ENCODE results near the gene NUP133. TPM values are rescaled to one million over a fixed set of nuclear protein-coding genes. Genes with fewer than 3 reads are reported as not detected.
A peak's percentile ranks its signal among the peaks of the same experiment; 100 is the strongest.
"Not testable (repeated sequence)": the region's sequence is repeated elsewhere in the genome, so short reads cannot be mapped to it uniquely, and the experiment has no call there.

NUP133 gene
- total RNA-seq, 1 donor from 2014 or later, result 35.8 TPM

GRCh38 chr1:229431284-229432115, 76.6 kb downstream of the NUP133 start:
- DNase-seq (ENCODE audit: low spot score) (no peak), ATAC-seq (no peak)
- intact Hi-C loops (cut with DNase I), result no loop called here

DNA sequence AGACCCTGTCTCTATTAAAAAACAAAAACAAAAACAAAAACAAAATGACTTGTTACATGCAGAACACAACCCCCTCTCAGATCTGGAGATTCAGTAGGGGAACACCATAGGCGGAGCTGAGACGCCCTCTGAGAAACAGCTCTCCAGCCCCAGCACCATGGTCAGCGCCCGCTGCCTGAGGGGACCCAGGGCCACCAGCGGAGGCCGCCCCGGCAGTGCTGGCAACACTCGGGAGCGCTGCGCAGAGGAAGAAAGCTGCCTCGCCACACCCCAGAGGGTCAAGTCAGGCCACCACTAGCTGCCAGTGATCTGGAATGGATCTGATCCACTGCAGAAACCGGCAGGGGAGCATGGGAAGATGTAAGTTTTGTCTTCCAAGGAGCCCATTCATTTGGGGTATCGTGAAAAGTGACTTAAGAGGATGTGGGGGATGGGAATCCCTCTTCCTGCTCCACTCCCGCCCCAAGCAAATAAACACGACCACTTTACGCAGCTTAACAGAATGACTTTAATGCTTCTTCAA, 77.3 kb downstream of the NUP133 start:
- ATAC-seq (peak; percentile 74), DNase-seq (ENCODE audit: low spot score) (peak; percentile 80)
- intact Hi-C loops (cut with DNase I), result no loop called here

DNA sequence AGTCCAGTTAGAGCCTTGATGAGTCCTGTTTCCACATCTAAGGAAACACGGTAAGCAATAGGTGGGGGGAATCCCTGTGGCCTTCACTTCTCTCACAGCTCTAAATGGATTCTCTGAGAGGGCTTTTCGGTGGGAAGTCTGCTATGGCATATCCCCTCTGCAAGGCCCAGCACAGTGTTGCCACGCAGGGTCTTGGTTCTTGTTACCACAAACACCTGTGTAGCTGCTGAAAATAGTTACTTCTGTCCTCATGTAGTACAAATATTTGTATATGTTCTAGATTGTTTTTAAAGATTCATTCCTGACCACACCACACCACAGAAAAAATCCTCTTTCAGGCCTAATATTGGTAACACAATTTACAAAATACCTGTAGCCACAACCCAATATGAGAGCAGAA, 79.9 kb downstream of the NUP133 start:
- intact Hi-C loops (cut with DNase I), result no loop called here
- no peak for ATAC-seq
- no peak for DNase-seq (ENCODE audit: low spot score)

DNA sequence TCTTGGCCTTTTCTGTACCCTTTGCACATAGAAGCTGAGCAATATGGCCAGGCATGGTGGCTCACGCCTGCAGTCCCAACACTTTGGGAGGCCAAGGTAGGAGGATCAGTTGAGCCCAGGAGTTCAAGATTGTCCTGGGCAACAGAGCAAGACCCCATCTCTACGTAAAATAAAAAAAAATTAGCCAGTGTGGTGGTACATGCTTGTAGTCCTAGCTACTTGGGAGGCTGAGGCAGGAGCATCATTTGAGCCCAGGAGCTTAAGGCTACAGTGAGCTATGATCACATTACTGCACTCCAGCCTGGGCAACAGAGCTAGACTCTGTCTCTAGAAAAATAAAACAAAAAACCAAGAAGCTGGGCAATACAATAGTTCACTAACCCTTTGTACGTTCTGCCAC, 80.6 kb downstream of the NUP133 start:
- intact Hi-C loops (cut with DNase I), result no loop called here
- DNase-seq (ENCODE audit: low spot score), result no peak
- ATAC-seq, result no peak

DNA sequence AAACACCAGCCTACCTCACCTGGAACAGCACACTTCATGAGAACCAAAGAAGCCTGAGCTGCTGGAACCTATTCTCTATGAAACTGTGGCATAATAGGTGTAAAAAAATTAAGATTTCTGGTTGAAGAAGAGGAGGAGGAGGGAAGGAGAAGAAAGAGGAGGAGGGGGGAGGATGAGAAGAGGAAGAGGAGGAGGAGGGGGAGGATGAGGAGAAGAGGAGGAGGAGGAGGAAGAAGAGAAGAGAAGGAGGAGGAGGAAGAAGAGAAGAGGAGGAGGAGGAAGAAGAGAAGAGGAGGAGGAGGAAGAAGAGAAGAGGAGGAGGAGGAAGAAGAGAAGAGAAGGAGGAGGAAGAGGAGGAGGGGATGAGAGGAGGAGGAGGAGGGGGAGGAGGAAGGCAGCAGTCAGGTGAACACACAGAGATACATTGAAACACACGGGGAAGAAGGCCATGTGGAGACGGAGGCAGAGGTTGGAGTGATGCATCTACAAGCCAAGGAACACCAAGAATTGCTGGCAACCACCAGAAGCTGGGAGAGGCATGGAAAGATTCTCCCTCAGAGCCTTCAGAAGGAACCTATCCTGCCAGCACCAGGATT, 82.5 kb downstream of the NUP133 start:
- ATAC-seq (no peak), DNase-seq (ENCODE audit: low spot score) (no peak)
- intact Hi-C loops (cut with DNase I), result no loop called here

- intact Hi-C loops (cut with DNase I), result no loop called here
- ATAC-seq (no peak), DNase-seq (ENCODE audit: low spot score) (no peak)
Measured at GRCh38 chr1:229420765-229421164, 87.4 kb downstream of the NUP133 start.

DNA sequence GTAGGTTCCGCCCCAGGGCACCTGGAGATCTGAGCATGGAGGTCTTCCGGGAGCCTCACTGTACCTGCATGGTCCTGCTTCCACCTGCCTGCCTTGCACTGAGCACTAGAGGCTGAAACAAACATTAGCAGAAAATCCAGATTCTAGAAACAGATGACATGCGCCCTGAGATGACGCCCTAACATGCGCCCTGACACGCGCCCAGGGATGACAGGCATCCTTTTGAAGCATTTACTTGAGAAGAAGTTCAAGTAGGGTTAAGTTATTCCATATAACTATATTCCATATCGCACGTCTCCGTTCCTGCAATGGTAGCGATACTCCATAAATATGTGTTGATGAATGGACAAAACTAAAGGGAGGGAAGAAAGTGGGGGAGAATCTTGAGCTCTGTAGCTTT, 87.9 kb downstream of the NUP133 start:
- intact Hi-C loops (cut with DNase I), result no loop called here
- DNase-seq (ENCODE audit: low spot score) (no peak), ATAC-seq (no peak)

- intact Hi-C loops (cut with DNase I); ATAC-seq; DNase-seq (ENCODE audit: low spot score): not testable (repeated sequence)
Measured at GRCh38 chr1:229418586-229418985, 89.6 kb downstream of the NUP133 start.

DNA sequence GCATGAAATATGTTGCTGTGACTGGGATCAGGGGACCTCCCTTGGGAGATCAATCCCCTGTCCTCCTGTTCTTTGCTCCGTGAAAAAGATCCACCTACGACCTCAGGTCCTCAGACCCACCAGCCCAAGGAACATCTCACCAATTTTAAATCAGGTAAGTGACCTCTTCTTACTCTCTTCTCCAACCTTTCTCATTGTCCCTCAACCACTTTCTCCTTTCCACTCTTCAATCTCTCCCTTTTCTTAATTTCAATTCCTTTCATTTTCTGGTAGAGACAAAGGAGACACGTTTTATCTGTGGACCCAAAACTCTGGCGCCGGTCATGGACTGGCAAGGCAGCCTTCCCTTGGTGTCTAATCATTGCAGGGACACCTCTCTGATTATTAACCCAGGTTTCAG, 95.3 kb downstream of the NUP133 start:
- DNase-seq (ENCODE audit: low spot score); intact Hi-C loops (cut with DNase I): not testable (repeated sequence)

DNA sequence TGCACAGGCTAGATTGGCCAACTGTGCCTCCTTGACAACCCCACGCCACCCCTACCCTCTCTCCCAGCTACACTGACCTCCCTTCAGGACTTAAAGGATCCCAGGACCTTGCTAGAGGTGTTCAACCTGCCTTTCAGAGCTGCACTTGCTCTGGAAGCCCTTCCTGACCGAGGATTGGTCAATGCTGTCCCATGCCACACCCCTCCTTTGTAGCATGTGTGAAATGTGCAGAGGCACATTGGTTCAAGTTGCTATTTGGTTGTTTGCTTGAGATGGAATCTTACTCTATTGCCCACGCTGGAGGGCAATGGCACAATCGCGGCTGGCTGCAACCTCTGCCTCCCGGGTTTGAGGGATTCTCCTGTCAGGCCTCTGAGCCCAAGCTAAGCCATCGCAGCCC, 96.1 kb downstream of the NUP133 start:
- DNase-seq (ENCODE audit: low spot score) (no peak), ATAC-seq (no peak)
- intact Hi-C loops (cut with DNase I), result no loop called here

More for the DNA sequence above, 95.3 kb downstream of the NUP133 start:
- ATAC-seq, result not testable (repeated sequence)

GRCh38 chr1:229411434-229412055, 96.6 kb downstream of the NUP133 start:
- intact Hi-C loops (cut with DNase I), result no loop called here
- DNase-seq (ENCODE audit: low spot score), result no peak
- ATAC-seq, result no peak

GRCh38 chr1:229410692-229411433, 97.3 kb downstream of the NUP133 start:
- intact Hi-C loops (cut with DNase I), result no loop called here
- ATAC-seq, result peak; percentile 72
- no peak for DNase-seq (ENCODE audit: low spot score)

DNA sequence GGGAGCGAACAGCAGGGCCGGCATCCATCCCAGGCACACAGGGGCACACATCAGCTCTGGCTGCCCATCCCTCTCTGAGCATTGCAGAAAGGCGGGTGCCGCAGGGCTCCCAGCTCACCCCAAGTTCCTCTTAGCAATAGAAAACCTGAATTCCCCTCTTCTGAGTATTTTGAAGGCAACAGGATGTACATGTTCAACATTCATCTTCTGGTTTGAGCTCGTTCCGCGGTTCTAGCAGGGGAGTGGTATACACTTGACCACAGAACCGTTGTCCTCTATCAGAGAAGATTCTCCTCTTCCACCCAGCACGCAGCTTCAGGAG, 97.8 kb downstream of the NUP133 start:
- intact Hi-C loops (cut with DNase I), result no loop called here
- ATAC-seq (no peak), DNase-seq (ENCODE audit: low spot score) (no peak)

DNA sequence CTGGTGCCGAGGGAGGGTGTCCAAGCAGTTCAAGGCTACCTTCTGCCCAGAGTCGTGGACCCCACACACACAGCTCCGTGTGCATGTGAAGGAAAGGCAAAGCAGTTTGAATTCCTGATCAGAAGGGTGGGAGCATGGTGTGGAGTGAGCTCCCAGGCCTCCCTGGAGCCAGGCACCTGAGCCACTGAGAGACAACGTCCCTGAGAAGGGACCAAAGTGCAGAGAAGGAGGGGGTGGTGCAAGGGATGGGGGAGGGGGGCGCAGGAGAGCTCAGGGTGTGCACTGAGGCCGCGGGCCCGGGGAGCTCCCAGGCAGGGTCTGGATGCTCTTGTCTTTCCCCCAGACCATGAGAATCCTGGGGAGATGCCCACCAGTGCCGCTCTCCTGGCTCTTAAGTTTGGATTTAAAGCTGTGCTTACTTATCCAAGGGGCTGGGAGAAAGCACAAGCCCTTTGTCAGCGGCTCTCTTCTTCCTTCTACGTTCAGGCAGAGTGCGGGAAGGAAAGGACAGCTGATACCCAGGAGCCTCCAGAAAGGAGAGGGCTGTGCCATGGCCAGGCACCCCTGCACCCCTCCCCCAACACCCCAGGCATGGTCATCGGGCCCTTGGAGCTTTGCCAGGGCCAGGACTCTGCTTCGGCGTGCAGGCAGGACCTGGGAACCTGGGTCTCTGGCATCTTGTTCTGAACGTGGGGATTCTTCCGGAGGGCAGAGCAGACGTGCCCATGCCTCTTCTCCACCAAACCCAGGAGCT, 98.3 kb downstream of the NUP133 start:
- DNase-seq (ENCODE audit: low spot score) (no peak), ATAC-seq (no peak)
- intact Hi-C loops (cut with DNase I), result no loop called here

DNA sequence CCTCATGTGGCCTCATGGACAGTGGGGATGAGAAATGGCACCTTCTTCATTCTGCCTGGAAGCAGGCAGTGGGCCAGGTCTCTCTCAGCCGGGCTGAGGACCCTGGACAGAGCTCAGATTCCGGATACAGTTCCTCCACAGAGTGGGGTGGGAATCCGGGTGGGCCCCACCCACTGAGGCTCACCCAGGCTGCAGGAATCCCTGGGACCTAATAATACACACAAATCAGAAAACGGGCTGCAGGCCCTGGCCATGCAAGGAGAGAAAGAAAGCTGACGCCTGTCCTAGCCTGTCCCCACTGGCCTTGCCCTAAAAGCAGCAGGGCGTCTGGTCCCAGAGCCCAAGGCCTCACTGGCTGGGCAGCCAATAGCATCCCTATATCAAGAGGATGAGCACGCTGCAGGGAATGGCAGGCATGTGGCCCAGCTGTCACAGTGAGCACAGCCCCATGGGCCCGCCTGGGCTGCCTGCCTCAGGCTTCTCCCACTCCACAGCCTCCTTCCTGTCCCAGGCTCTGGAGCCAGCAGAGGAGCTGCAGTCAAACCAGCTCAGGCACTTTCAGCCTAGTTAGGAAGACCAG, 99.6 kb downstream of the NUP133 start:
- no peak for DNase-seq (ENCODE audit: low spot score)
- peak; percentile 26 for ATAC-seq
- intact Hi-C loops (cut with DNase I), result no loop called here

GRCh38 chr1:229407206-229408026, 100.7 kb downstream of the NUP133 start:
- no peak for DNase-seq (ENCODE audit: low spot score)
- peak; percentile 19 for ATAC-seq
- intact Hi-C loops (cut with DNase I), result no loop called here

DNA sequence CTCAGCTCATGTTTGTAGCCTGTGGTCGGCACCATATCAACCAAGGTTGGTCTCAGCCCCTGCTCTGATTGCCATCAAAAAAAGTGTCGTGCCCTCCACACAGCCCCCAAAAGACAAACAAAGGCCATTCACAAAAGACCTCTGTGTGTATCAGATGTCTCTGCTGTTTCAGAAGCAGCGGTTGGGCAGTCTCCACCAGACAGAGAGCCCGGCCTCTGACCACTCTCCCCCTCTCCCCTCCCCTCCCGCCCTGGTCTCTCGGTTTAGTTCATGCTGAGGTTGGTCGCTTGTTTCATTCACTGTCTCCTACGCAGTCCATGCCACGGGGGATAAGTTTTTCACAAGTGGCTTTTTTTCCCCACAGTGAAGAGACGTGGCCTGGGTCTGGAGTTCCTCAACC, 101.3 kb downstream of the NUP133 start:
- DNase-seq (ENCODE audit: low spot score), result no peak
- ATAC-seq, result no peak
- intact Hi-C loops (cut with DNase I), result no loop called here

GRCh38 chr1:229403573-229403972, 104.6 kb downstream of the NUP133 start:
- no peak for ATAC-seq
- intact Hi-C loops (cut with DNase I), result no loop called here
- no peak for DNase-seq (ENCODE audit: low spot score)
